Neutrophil (primary cell): Measurements from ENCODE around the gene UNKL.

Experiments used
- H3K27ac ChIP-seq: fragments of 200-600 bp; sonication (generic); 2 replicates; pipeline ENCODE4 v1.5.1; 2016; ENCODE audit warnings: mild to moderate bottlenecking, moderate library complexity
- H3K27me3 ChIP-seq: fragments of 200-600 bp; sonication (generic); 2 replicates; pipeline ENCODE4 v1.6.0; 2016; ENCODE audit warnings: mild to moderate bottlenecking
- H3K36me3 ChIP-seq: fragments of 200-600 bp; sonication (generic); 2 replicates; pipeline ENCODE4 v1.5.1; 2017
- H3K4me1 ChIP-seq, 2 experiments: fragments of 200-600 bp in 1 of 2; sonication (generic) in 1 of 2; 1 replicate in 1 of 2; 2 replicates in 1 of 2; pipeline versions ENCODE4 v1.5.1 to v1.6.1; 2013 to 2016; ENCODE audit warnings: low read depth in 1 of 2, low read length in 1 of 2, mild to moderate bottlenecking in 1 of 2, moderate library complexity in 1 of 2; ENCODE audit not compliant: control insufficient read depth in 1 of 2, insufficient read depth in 1 of 2
- H3K4me3 ChIP-seq, 2 experiments: fragments of 200-600 bp in 1 of 2; sonication (generic) in 1 of 2; 1 replicate in 1 of 2; 2 replicates in 1 of 2; pipeline ENCODE4 v1.5.1; 2013 to 2016; ENCODE audit warnings: low read depth in 1 of 2, low read length in 1 of 2, mild to moderate bottlenecking in 1 of 2, moderate library complexity in 1 of 2
- H3K9me3 ChIP-seq: fragments of 200-600 bp; sonication (generic); 2 replicates; pipeline ENCODE4 v1.5.1; 2016
- CTCF ChIP-seq: fragments of 200-600 bp; sonication (generic); IDR thresholded peaks from 2 replicates; pipeline ENCODE4 v1.5.1; 2016; ENCODE audit warnings: antibody characterized with exemption

The UNKL gene

GRCh38 chr16:1393613-1394176, 20.8 kb downstream of the UNKL start:
- Histone ChIP-seq H3K4me1 (no peaks in the 10 kb centered on the region), H3K27ac (no peak overlapping the region), H3K9me3 (no peaks in the 10 kb centered on the region), H3K36me3 (peaks cover 99% of the 10 kb centered on the region), H3K27me3 (no peaks in the 10 kb centered on the region), H3K4me3 (no peak overlapping the region)
- no peak for TF ChIP-seq CTCF

- peaks cover 99% of the 10 kb centered on the region for H3K36me3 ChIP-seq
- no peaks in the 10 kb centered on the region for H3K4me1 ChIP-seq
- no peak for TF ChIP-seq CTCF
- no peak overlapping the region for H3K27ac ChIP-seq
- no peaks in the 10 kb centered on the region for H3K27me3 ChIP-seq
- no peak overlapping the region for H3K4me3 ChIP-seq
- no peaks in the 10 kb centered on the region for H3K9me3 ChIP-seq
Observed at GRCh38 chr16:1392826-1393225, 21.7 kb downstream of the UNKL start.

GRCh38 chr16:1390239-1390779, 24.2 kb downstream of the UNKL start:
- H3K27ac ChIP-seq = no peak overlapping the region
- no peaks in the 10 kb centered on the region for H3K9me3 ChIP-seq
- no peaks in the 10 kb centered on the region for H3K4me1 ChIP-seq
- no peak for TF ChIP-seq CTCF
- H3K36me3 ChIP-seq = peaks cover 100% of the 10 kb centered on the region
- H3K4me3 ChIP-seq = no peak overlapping the region
- no peaks in the 10 kb centered on the region for H3K27me3 ChIP-seq

GRCh38 chr16:1389762-1390161, 24.7 kb downstream of the UNKL start:
- H3K4me1 ChIP-seq = no peaks in the 10 kb centered on the region
- peaks cover 100% of the 10 kb centered on the region for H3K36me3 ChIP-seq
- no peak overlapping the region for H3K4me3 ChIP-seq
- H3K27me3 ChIP-seq = no peaks in the 10 kb centered on the region
- H3K9me3 ChIP-seq = no peaks in the 10 kb centered on the region
- no peak for TF ChIP-seq CTCF
- no peak overlapping the region for H3K27ac ChIP-seq

GRCh38 chr16:1387331-1387730, 27.2 kb downstream of the UNKL start:
- TF ChIP-seq CTCF = no peak
- Histone ChIP-seq H3K27me3 (no peaks in the 10 kb centered on the region), H3K4me3 (no peak overlapping the region), H3K9me3 (no peaks in the 10 kb centered on the region), H3K27ac (no peak overlapping the region), H3K36me3 (peaks cover 98% of the 10 kb centered on the region), H3K4me1 (no peaks in the 10 kb centered on the region)
